ENCODE data around the gene FMO4.

Gene FMO4

GRCh38 chr1:171351961-171352360 is 38.0 kb downstream of the FMO4 start:
- Histone ChIP-seq H3K79me2 (ENCODE audit: low read length) (no peaks in the 10 kb centered on the region), H3K36me3 (replicated peaks; ENCODE audit: insufficient read depth, low read length) (no peaks in the 10 kb centered on the region), H3K9me3 (replicated peaks; ENCODE audit: insufficient read depth, low read length) (no peaks in the 10 kb centered on the region), H3K27ac (ENCODE audit: low read length) (no peak overlapping the region), H3K9me2 (replicated peaks; ENCODE audit: insufficient read depth, low read length) (no peaks in the 10 kb centered on the region), H3F3A (ENCODE audit: insufficient read depth, low read length) (no peaks in the 10 kb centered on the region), H3K4me3 (ENCODE audit: low read length) (no peak overlapping the region), H3K4me1 (ENCODE audit: low read length) (no peaks in the 10 kb centered on the region), H3K27me3 (replicated peaks; ENCODE audit: insufficient read depth, low read length) (no peaks in the 10 kb centered on the region), H4K20me1 (ENCODE audit: insufficient read depth, low read length) (no peaks in the 10 kb centered on the region), H3K4me2 (ENCODE audit: low read depth, low read length) (no peak overlapping the region), H2AFZ (ENCODE audit: low read length) (no peak overlapping the region), H3K9ac (ENCODE audit: low read length) (no peak overlapping the region)
- no peak for DNase-seq
- TF ChIP-seq EZH2 (optimal IDR thresholded peaks at IDR 0.05; ENCODE audit: low read depth, low read length), result no peak
- TF ChIP-seq EZH2phosphoT487 (IDR thresholded peaks at IDR 0.05; ENCODE audit: low read length), result no peak
- no peak for TF ChIP-seq CTCF (IDR thresholded peaks at IDR 0.05; ENCODE audit: low read length)

GRCh38 chr1:171352554-171352953 is 38.6 kb downstream of the FMO4 start:
- Histone ChIP-seq H4K20me1 (ENCODE audit: insufficient read depth, low read length) (no peaks in the 10 kb centered on the region), H3K4me2 (ENCODE audit: low read depth, low read length) (no peak overlapping the region), H3K9me2 (replicated peaks; ENCODE audit: insufficient read depth, low read length) (no peaks in the 10 kb centered on the region), H2AFZ (ENCODE audit: low read length) (no peak overlapping the region), H3K4me1 (ENCODE audit: low read length) (no peaks in the 10 kb centered on the region), H3K27me3 (replicated peaks; ENCODE audit: insufficient read depth, low read length) (no peaks in the 10 kb centered on the region), H3K9me3 (replicated peaks; ENCODE audit: insufficient read depth, low read length) (no peaks in the 10 kb centered on the region), H3K9ac (ENCODE audit: low read length) (no peak overlapping the region), H3K79me2 (ENCODE audit: low read length) (no peaks in the 10 kb centered on the region), H3F3A (ENCODE audit: insufficient read depth, low read length) (no peaks in the 10 kb centered on the region), H3K27ac (ENCODE audit: low read length) (no peak overlapping the region), H3K36me3 (replicated peaks; ENCODE audit: insufficient read depth, low read length) (no peaks in the 10 kb centered on the region), H3K4me3 (ENCODE audit: low read length) (no peak overlapping the region)
- TF ChIP-seq EZH2phosphoT487 (IDR thresholded peaks at IDR 0.05; ENCODE audit: low read length), result no peak
- TF ChIP-seq EZH2 (optimal IDR thresholded peaks at IDR 0.05; ENCODE audit: low read depth, low read length), result no peak
- no peak for TF ChIP-seq CTCF (IDR thresholded peaks at IDR 0.05; ENCODE audit: low read length)
- no peak for DNase-seq

GRCh38 chr1:171355727-171356126 is 41.7 kb downstream of the FMO4 start:
- TF ChIP-seq EZH2phosphoT487 (IDR thresholded peaks at IDR 0.05; ENCODE audit: low read length), result no peak
- no peak for TF ChIP-seq CTCF (IDR thresholded peaks at IDR 0.05; ENCODE audit: low read length)
- no peak for TF ChIP-seq EZH2 (optimal IDR thresholded peaks at IDR 0.05; ENCODE audit: low read depth, low read length)
- H4K20me1 ChIP-seq (ENCODE audit: insufficient read depth, low read length), result no peaks in the 10 kb centered on the region
- H3K4me1 ChIP-seq (ENCODE audit: low read length), result no peaks in the 10 kb centered on the region
- no peaks in the 10 kb centered on the region for H3K36me3 ChIP-seq (replicated peaks; ENCODE audit: insufficient read depth, low read length)
- no peaks in the 10 kb centered on the region for H3K9me2 ChIP-seq (replicated peaks; ENCODE audit: insufficient read depth, low read length)
- H3K4me2 ChIP-seq (ENCODE audit: low read depth, low read length), result no peak overlapping the region
- H3K9me3 ChIP-seq (replicated peaks; ENCODE audit: insufficient read depth, low read length), result no peaks in the 10 kb centered on the region
- no peak overlapping the region for H3K9ac ChIP-seq (ENCODE audit: low read length)
- H3K4me3 ChIP-seq (ENCODE audit: low read length), result no peak overlapping the region
- no peaks in the 10 kb centered on the region for H3K79me2 ChIP-seq (ENCODE audit: low read length)
- H3F3A ChIP-seq (ENCODE audit: insufficient read depth, low read length), result no peaks in the 10 kb centered on the region
- no peaks in the 10 kb centered on the region for H3K27me3 ChIP-seq (replicated peaks; ENCODE audit: insufficient read depth, low read length)
- H2AFZ ChIP-seq (ENCODE audit: low read length), result no peak overlapping the region
- no peak for DNase-seq
- H3K27ac ChIP-seq (ENCODE audit: low read length), result no peak overlapping the region
